Measurements from ENCODE around the gene KLHDC4.

DNA sequence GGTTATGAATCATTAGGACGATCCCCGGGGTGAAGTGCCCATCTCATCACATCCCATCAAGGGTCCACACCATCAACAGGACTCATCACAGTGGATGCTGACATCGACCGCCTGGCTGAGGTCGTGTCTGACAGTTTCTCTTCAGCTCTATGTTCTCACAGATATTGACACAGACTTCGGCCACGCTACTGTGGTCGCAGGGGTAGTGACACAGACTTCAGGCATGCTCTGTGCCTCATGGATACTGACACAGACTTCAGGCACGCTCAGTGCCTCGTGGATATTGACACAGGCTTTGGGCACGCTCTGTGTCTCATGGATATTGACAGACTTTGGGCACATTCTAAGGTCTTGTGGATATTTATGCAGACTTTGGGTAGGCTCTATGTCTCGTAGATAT is 50.1 kb downstream of the KLHDC4 start:
- TF ChIP-seq, protein P1, sequence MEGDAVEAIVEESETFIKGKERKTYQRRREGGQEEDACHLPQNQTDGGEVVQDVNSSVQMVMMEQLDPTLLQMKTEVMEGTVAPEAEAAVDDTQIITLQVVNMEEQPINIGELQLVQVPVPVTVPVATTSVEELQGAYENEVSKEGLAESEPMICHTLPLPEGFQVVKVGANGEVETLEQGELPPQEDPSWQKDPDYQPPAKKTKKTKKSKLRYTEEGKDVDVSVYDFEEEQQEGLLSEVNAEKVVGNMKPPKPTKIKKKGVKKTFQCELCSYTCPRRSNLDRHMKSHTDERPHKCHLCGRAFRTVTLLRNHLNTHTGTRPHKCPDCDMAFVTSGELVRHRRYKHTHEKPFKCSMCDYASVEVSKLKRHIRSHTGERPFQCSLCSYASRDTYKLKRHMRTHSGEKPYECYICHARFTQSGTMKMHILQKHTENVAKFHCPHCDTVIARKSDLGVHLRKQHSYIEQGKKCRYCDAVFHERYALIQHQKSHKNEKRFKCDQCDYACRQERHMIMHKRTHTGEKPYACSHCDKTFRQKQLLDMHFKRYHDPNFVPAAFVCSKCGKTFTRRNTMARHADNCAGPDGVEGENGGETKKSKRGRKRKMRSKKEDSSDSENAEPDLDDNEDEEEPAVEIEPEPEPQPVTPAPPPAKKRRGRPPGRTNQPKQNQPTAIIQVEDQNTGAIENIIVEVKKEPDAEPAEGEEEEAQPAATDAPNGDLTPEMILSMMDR (conservative IDR thresholded peaks at IDR 0.05; ENCODE audit: low read length), result no peak
- TF ChIP-seq EZH2phosphoT487 (IDR thresholded peaks at IDR 0.05; ENCODE audit: borderline replicate concordance, low read depth, low read length), result no peak

Measured in OCI-LY7 (cell line).